IPS-15b (cell line): ENCODE results near the gene HRG.
"Not testable (repeated sequence)": the region's sequence is repeated elsewhere in the genome, so short reads cannot be mapped to it uniquely, and the experiment has no call there.

ENCODE experiments used
- H3K27me3 ChIP-seq: one replicate; pipeline ENCODE4 v1.6.1; 2013; ENCODE audit warnings: low read length; ENCODE audit not compliant: control insufficient read depth, insufficient read depth
- H3K36me3 ChIP-seq: one replicate; pipeline ENCODE4 v1.6.1; 2013; ENCODE audit warnings: low read length; ENCODE audit not compliant: control insufficient read depth, insufficient read depth
- H3K4me1 ChIP-seq: one replicate; pipeline ENCODE4 v1.6.1; 2013; ENCODE audit warnings: mild to moderate bottlenecking, low read length; ENCODE audit not compliant: control insufficient read depth, insufficient read depth
- H3K4me3 ChIP-seq: one replicate; pipeline ENCODE4 v1.5.1; 2013; ENCODE audit warnings: low read depth, low read length
- H3K9ac ChIP-seq: one replicate; pipeline ENCODE4 v1.6.1; 2013; ENCODE audit warnings: low read depth, mild to moderate bottlenecking, low read length
- H3K9me3 ChIP-seq: one replicate; pipeline ENCODE4 v1.6.1; 2013; ENCODE audit warnings: mild to moderate bottlenecking, low read length; ENCODE audit not compliant: control insufficient read depth, insufficient read depth

The HRG gene

GRCh38 chr3:186626254-186626847, 39.5 kb upstream of the HRG start:
- H3K4me3 ChIP-seq, result no peak overlapping the region
- peaks cover 2% of the 10 kb centered on the region for H3K4me1 ChIP-seq
- H3K36me3 ChIP-seq, result no peaks in the 10 kb centered on the region
- no peaks in the 10 kb centered on the region for H3K27me3 ChIP-seq
- no peak overlapping the region for H3K9ac ChIP-seq
- H3K9me3 ChIP-seq, result no peaks in the 10 kb centered on the region

- Histone ChIP-seq H3K9me3 (no peaks in the 10 kb centered on the region), H3K9ac (no peak overlapping the region), H3K27me3 (no peaks in the 10 kb centered on the region)
Measured at GRCh38 chr3:186627852-186628414, 37.9 kb upstream of the HRG start.

GRCh38 chr3:186628756-186629155, 37.1 kb upstream of the HRG start:
- H3K27me3 ChIP-seq, result no peaks in the 10 kb centered on the region
- no peak overlapping the region for H3K4me3 ChIP-seq
- H3K4me1 ChIP-seq, result peaks cover 2% of the 10 kb centered on the region
- H3K36me3 ChIP-seq, result no peaks in the 10 kb centered on the region
- H3K9me3 ChIP-seq, result no peaks in the 10 kb centered on the region
- H3K9ac ChIP-seq, result no peak overlapping the region

More at GRCh38 chr3:186627852-186628414, 37.9 kb upstream of the HRG start:
- no peaks in the 10 kb centered on the region for H3K36me3 ChIP-seq
- peaks cover 2% of the 10 kb centered on the region for H3K4me1 ChIP-seq
- H3K4me3 ChIP-seq, result no peak overlapping the region

- peaks cover 2% of the 10 kb centered on the region for H3K4me1 ChIP-seq
- no peak overlapping the region for H3K9ac ChIP-seq
- H3K27me3 ChIP-seq, result no peaks in the 10 kb centered on the region
- H3K4me3 ChIP-seq, result no peak overlapping the region
- no peaks in the 10 kb centered on the region for H3K9me3 ChIP-seq
- H3K36me3 ChIP-seq, result no peaks in the 10 kb centered on the region
Measured at GRCh38 chr3:186630950-186631641, 34.7 kb upstream of the HRG start.

- no peaks in the 10 kb centered on the region for H3K27me3 ChIP-seq
Measured at GRCh38 chr3:186633481-186633880, 32.3 kb upstream of the HRG start.

GRCh38 chr3:186634207-186634606, 31.6 kb upstream of the HRG start:
- H3K9me3 ChIP-seq, H3K4me1 ChIP-seq, H3K9ac ChIP-seq, H3K36me3 ChIP-seq, H3K27me3 ChIP-seq, H3K4me3 ChIP-seq: not testable (repeated sequence)

More at GRCh38 chr3:186633481-186633880, 32.3 kb upstream of the HRG start:
- Histone ChIP-seq H3K9ac (no peak overlapping the region), H3K9me3 (no peaks in the 10 kb centered on the region), H3K36me3 (no peaks in the 10 kb centered on the region), H3K4me3 (no peak overlapping the region), H3K4me1 (peaks cover 2% of the 10 kb centered on the region)

- no peak overlapping the region for H3K4me3 ChIP-seq
- no peaks in the 10 kb centered on the region for H3K36me3 ChIP-seq
- H3K4me1 ChIP-seq, result peaks cover 3% of the 10 kb centered on the region
- H3K27me3 ChIP-seq, result no peaks in the 10 kb centered on the region
- H3K9me3 ChIP-seq, result no peaks in the 10 kb centered on the region
- no peak overlapping the region for H3K9ac ChIP-seq
Measured at GRCh38 chr3:186635532-186635931, 30.3 kb upstream of the HRG start.

GRCh38 chr3:186636536-186636935, 29.3 kb upstream of the HRG start:
- Histone ChIP-seq H3K9me3 (no peaks in the 10 kb centered on the region), H3K27me3 (no peaks in the 10 kb centered on the region), H3K9ac (no peak overlapping the region), H3K4me3 (no peak overlapping the region), H3K36me3 (no peaks in the 10 kb centered on the region), H3K4me1 (peaks cover 5% of the 10 kb centered on the region)

GRCh38 chr3:186637686-186638085, 28.1 kb upstream of the HRG start:
- no peak overlapping the region for H3K4me3 ChIP-seq
- no peak overlapping the region for H3K9ac ChIP-seq
- H3K4me1 ChIP-seq, result peaks cover 5% of the 10 kb centered on the region
- no peaks in the 10 kb centered on the region for H3K27me3 ChIP-seq
- no peaks in the 10 kb centered on the region for H3K36me3 ChIP-seq
- H3K9me3 ChIP-seq, result no peaks in the 10 kb centered on the region

GRCh38 chr3:186638259-186638658, 27.6 kb upstream of the HRG start:
- no peak overlapping the region for H3K9ac ChIP-seq
- H3K27me3 ChIP-seq, result no peaks in the 10 kb centered on the region
- no peaks in the 10 kb centered on the region for H3K9me3 ChIP-seq

GRCh38 chr3:186639778-186640472, 25.9 kb upstream of the HRG start, which contains the start of gene FETUB:
TSS of gene FETUB (plus strand) at chr3:186640399. CDS start at chr3:186640461, 62 bp downstream.
- Histone ChIP-seq H3K9ac (no peak within 1 kb of the TSS), H3K9me3 (no peaks in the 10 kb centered on the region), H3K4me3 (no peak within 1 kb of the TSS), H3K27me3 (no peaks in the 10 kb centered on the region), H3K4me1 (peaks cover 12% of the 10 kb centered on the region), H3K36me3 (no peaks in the 10 kb centered on the region)

More at GRCh38 chr3:186638259-186638658, 27.6 kb upstream of the HRG start:
- H3K4me3 ChIP-seq, result no peak overlapping the region
- H3K4me1 ChIP-seq, result peaks cover 8% of the 10 kb centered on the region
- H3K36me3 ChIP-seq, result no peaks in the 10 kb centered on the region
